ENCODE data around the gene SLC25A41. TPM values are rescaled to one million over a fixed set of nuclear protein-coding genes. Genes with fewer than 3 reads are reported as not detected.

Gene SLC25A41
- total and polyA plus RNA-seq, 2 donors (not counting 1 experiment from before 2014, with no cell fraction given), result 0.30 to 0.48 TPM

DNA sequence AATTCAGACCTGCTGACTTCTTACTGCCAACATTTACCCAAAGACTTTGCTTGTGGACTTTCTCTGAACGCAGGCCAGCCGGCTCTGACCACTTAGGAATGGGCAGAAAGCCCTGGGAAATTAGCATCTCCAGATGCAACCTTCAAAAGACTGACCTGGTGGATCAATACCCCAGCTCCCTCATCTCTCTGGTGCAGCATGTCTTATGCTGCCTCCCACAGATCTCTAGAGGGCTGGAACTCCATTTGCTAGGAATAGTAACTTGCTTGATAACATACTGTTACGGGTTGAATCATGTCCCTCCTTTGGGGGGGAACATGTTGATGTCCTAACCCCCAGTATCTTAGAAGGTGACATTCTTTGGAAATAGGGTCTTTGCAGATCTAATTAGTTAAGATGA is 12.9 kb upstream of the SLC25A41 start:
- no peak overlapping the region for H3K27ac ChIP-seq (ENCODE audit: low read length in 2 of 2)
- H3K9ac ChIP-seq (ENCODE audit: low read length), result no peak overlapping the region
- Mint-ChIP-seq H3K4me1 (no peaks in the 10 kb centered on the region), H3K27ac (no peak overlapping the region), H3K27me3 (no peaks in the 10 kb centered on the region), H3K4me3 (no peak overlapping the region), H3K9me3 (ENCODE audit: insufficient read depth) (no peaks in the 10 kb centered on the region)
- H3K36me3 ChIP-seq (replicated peaks in 1 of 2; ENCODE audit: control extremely low read depth in 1 of 2, control insufficient read depth in 1 of 2, extremely low read depth in 1 of 2, insufficient read depth in 2 of 2, low read length in 1 of 2), result no peaks in the 10 kb centered on the region
- H3K9me3 ChIP-seq (ENCODE audit: control extremely low read depth in 1 of 3, control insufficient read depth in 2 of 3, insufficient read depth in 1 of 3, low read length in 2 of 3), result peaks cover 0 to 12% (median 0%) of the 10 kb centered on the region in 3 donors
- H4K20me1 ChIP-seq (ENCODE audit: control insufficient read depth, insufficient read depth, low read length, poor library complexity, severe bottlenecking), result no peaks in the 10 kb centered on the region
- no peak overlapping the region for H2AFZ ChIP-seq (ENCODE audit: insufficient read depth, low read depth, low read length, poor library complexity, severe bottlenecking)
- no peaks in the 10 kb centered on the region for H3K27me3 ChIP-seq (replicated peaks in 1 of 4; ENCODE audit: control extremely low read depth in 1 of 4, control insufficient read depth in 3 of 4, insufficient read depth in 4 of 4, low read length in 3 of 4)
- H3K4me2 ChIP-seq (replicated peaks; ENCODE audit: low read depth, low read length, poor library complexity, severe bottlenecking), result no peak overlapping the region
- ChIA-PET POLR2A (no interaction called here), CTCF (no interaction called here)
- H3K4me1 ChIP-seq (ENCODE audit: control insufficient read depth in 2 of 2, insufficient read depth in 2 of 2, low read length in 2 of 2), result no peaks in the 10 kb centered on the region
- intact Hi-C loops (cut with micrococcal nuclease), result no loop called here
- 92% methylated on average over 2 of the region's 3 CpGs for WGBS (ENCODE audit: insufficient coverage)
- DNase-seq (no peak), ATAC-seq (ENCODE audit: low read depth) (no peak)
- no peak for TF ChIP-seq EZH2 (IDR thresholded peaks at IDR 0.05; ENCODE audit: borderline replicate concordance, insufficient read depth, low read depth, low read length, poor library complexity, severe bottlenecking)
- TF ChIP-seq, protein P1, sequence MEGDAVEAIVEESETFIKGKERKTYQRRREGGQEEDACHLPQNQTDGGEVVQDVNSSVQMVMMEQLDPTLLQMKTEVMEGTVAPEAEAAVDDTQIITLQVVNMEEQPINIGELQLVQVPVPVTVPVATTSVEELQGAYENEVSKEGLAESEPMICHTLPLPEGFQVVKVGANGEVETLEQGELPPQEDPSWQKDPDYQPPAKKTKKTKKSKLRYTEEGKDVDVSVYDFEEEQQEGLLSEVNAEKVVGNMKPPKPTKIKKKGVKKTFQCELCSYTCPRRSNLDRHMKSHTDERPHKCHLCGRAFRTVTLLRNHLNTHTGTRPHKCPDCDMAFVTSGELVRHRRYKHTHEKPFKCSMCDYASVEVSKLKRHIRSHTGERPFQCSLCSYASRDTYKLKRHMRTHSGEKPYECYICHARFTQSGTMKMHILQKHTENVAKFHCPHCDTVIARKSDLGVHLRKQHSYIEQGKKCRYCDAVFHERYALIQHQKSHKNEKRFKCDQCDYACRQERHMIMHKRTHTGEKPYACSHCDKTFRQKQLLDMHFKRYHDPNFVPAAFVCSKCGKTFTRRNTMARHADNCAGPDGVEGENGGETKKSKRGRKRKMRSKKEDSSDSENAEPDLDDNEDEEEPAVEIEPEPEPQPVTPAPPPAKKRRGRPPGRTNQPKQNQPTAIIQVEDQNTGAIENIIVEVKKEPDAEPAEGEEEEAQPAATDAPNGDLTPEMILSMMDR (IDR thresholded peaks at IDR 0.05), result no peak
- no peak overlapping the region for H3K4me3 ChIP-seq (ENCODE audit: control extremely low read depth in 1 of 5, extremely low read depth in 1 of 5, insufficient read depth in 1 of 5, low read depth in 2 of 5, low read length in 4 of 5)
- H3K79me2 ChIP-seq (ENCODE audit: control insufficient read depth, insufficient read depth, low read length), result no peaks in the 10 kb centered on the region

DNA sequence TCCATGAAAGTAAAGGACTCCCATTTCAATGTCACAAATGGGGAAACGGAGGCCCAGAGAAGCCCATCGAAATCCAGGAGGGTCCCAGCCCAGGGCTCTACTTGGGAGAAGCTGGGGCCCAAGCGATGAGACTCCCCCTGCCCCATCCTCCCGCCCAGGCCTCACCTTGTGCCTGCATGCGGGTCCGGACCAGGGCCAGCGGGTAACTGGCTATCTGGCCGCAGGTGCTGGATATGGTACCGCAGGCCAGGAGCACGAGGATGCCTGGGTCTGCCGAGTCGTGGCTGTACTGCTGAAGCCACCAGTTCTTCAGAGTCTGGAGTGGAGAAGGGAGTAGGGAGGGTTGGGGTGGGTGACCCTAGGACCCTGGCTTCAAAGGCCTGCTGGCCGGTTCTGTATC is 10.4 kb upstream of the SLC25A41 start:
- no peak overlapping the region for H3K4me2 ChIP-seq (replicated peaks; ENCODE audit: low read depth, low read length, poor library complexity, severe bottlenecking)
- DNase-seq (no peak), ATAC-seq (ENCODE audit: low read depth) (no peak)
- Mint-ChIP-seq H3K27ac (no peak overlapping the region), H3K9me3 (ENCODE audit: insufficient read depth) (no peaks in the 10 kb centered on the region), H3K27me3 (no peaks in the 10 kb centered on the region), H3K4me3 (no peak overlapping the region), H3K4me1 (no peaks in the 10 kb centered on the region)
- no peaks in the 10 kb centered on the region for H3K79me2 ChIP-seq (ENCODE audit: control insufficient read depth, insufficient read depth, low read length)
- no peak overlapping the region for H2AFZ ChIP-seq (ENCODE audit: insufficient read depth, low read depth, low read length, poor library complexity, severe bottlenecking)
- POLR2A ChIA-PET, result no interaction called here
- H3K4me1 ChIP-seq (ENCODE audit: control insufficient read depth in 2 of 2, insufficient read depth in 2 of 2, low read length in 2 of 2), result no peaks in the 10 kb centered on the region
- H3K4me3 ChIP-seq (ENCODE audit: control extremely low read depth in 1 of 5, extremely low read depth in 1 of 5, insufficient read depth in 1 of 5, low read depth in 2 of 5, low read length in 4 of 5), result no peak overlapping the region
- intact Hi-C loops (cut with micrococcal nuclease), result no loop called here
- no peak overlapping the region for H3K27ac ChIP-seq (ENCODE audit: low read length in 2 of 2)
- H3K9me3 ChIP-seq (ENCODE audit: control extremely low read depth in 1 of 3, control insufficient read depth in 2 of 3, insufficient read depth in 1 of 3, low read length in 2 of 3), result peaks cover 0 to 12% (median 0%) of the 10 kb centered on the region in 3 donors
- TF ChIP-seq, protein P1 (IDR thresholded peaks at IDR 0.05), result no peak
- no peak for TF ChIP-seq EZH2 (IDR thresholded peaks at IDR 0.05; ENCODE audit: borderline replicate concordance, insufficient read depth, low read depth, low read length, poor library complexity, severe bottlenecking)
- H3K9ac ChIP-seq (ENCODE audit: low read length), result no peak overlapping the region
- no peaks in the 10 kb centered on the region for H3K27me3 ChIP-seq (replicated peaks in 1 of 4; ENCODE audit: control extremely low read depth in 1 of 4, control insufficient read depth in 3 of 4, insufficient read depth in 4 of 4, low read length in 3 of 4)
- no peaks in the 10 kb centered on the region for H4K20me1 ChIP-seq (ENCODE audit: control insufficient read depth, insufficient read depth, low read length, poor library complexity, severe bottlenecking)
- 94% methylated on average over 11 of the region's 13 CpGs for WGBS (ENCODE audit: insufficient coverage)
- no peaks in the 10 kb centered on the region for H3K36me3 ChIP-seq (replicated peaks in 1 of 2; ENCODE audit: control extremely low read depth in 1 of 2, control insufficient read depth in 1 of 2, extremely low read depth in 1 of 2, insufficient read depth in 2 of 2, low read length in 1 of 2)
- CTCF ChIA-PET, result no interaction called here

All from B cell (primary cell).